Measurements from ENCODE around the gene CLINT1. TPM values are rescaled to one million over a fixed set of nuclear protein-coding genes. Genes with fewer than 3 reads are reported as not detected.

Gene CLINT1
- total RNA-seq, 1 donor from 2014 or later = 85.2 TPM

DNA sequence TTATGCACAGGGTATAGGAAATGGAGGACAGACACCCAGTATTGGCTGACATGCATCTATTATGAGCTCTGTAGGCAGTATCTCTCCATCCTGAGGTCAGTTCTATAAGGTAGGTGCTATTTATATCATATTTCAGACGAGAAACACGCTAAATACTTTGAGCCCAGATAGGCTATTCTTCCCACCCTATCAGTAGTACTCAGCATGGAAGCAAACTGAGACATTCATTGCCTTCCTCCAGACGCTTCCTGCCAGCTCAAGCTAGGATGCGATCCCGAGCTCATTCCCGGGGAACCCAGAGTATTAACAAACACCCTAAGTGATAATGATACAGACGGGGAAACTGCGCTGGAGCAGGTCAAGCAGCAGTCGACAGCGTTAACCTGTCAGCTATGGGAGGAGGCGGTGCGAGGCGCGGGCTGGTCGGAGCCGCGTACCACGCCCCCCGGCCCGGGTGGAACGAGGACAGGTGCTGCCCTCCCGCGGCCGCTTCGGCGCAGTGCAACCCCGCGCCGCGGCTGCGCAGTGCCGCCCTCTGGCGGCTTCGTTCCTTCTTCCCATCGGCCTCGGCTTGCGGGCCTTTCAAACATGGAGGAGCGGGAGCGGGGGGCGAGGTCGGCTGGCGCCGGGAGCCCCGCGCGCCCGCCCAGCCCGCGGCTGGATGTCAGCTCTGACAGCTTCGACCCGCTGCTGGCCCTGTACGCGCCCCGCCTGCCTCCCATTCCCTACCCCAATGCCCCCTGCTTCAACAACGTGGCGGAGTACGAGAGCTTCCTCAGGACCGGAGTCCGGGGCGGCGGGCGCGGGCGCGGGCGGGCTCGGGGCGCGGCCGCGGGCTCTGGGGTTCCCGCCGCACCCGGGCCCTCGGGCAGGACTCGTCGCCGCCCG is 115.5 kb downstream of the CLINT1 start, which contains the start of gene LSM11:
Gene LSM11 (plus strand): TSS at position 550 of the 888 bp plus-strand sequence. CDS start 39 bp downstream, at position 589.
- TF ChIP-seq, protein P1, sequence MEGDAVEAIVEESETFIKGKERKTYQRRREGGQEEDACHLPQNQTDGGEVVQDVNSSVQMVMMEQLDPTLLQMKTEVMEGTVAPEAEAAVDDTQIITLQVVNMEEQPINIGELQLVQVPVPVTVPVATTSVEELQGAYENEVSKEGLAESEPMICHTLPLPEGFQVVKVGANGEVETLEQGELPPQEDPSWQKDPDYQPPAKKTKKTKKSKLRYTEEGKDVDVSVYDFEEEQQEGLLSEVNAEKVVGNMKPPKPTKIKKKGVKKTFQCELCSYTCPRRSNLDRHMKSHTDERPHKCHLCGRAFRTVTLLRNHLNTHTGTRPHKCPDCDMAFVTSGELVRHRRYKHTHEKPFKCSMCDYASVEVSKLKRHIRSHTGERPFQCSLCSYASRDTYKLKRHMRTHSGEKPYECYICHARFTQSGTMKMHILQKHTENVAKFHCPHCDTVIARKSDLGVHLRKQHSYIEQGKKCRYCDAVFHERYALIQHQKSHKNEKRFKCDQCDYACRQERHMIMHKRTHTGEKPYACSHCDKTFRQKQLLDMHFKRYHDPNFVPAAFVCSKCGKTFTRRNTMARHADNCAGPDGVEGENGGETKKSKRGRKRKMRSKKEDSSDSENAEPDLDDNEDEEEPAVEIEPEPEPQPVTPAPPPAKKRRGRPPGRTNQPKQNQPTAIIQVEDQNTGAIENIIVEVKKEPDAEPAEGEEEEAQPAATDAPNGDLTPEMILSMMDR (IDR thresholded peaks at IDR 0.05; ENCODE audit: insufficient read depth, low read length, poor library complexity, severe bottlenecking) = peak; percentile 69

DNA sequence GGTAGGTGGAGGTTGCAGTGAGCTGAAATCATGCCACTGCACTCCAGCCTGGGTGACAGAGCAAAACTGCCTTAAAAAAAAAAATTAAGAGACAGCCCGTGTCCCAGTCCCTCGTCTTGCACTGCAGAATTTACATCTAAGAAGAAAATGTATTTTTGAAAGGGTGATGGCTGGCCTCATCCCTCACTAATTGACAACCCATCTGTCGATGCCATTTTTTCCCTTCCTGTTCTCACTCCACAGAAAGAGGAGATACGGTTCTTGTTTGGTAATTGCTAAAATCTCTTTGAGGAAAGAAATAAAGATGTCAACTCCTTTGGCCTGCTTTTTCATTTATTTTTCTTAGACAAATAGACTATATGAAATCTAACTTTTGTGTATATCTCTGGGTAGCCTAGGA is 117.8 kb downstream of the CLINT1 start:
- TF ChIP-seq, protein P1 (IDR thresholded peaks at IDR 0.05; ENCODE audit: insufficient read depth, low read length, poor library complexity, severe bottlenecking) = no peak
- Histone ChIP-seq H3K36me3 (ENCODE audit: control insufficient read depth, insufficient read depth, low read length) (no peaks in the 10 kb centered on the region), H3K27me3 (ENCODE audit: control insufficient read depth, insufficient read depth, low read length) (no peaks in the 10 kb centered on the region), H3K4me3 (ENCODE audit: low read depth, low read length) (no peak overlapping the region)
- DNase-seq (ENCODE audit: low read depth) = no peak

More for the DNA sequence above, 115.5 kb downstream of the CLINT1 start, which contains the start of gene LSM11:
- Histone ChIP-seq H3K27me3 (ENCODE audit: control insufficient read depth, insufficient read depth, low read length) (no peaks in the 10 kb centered on the region), H3K36me3 (ENCODE audit: control insufficient read depth, insufficient read depth, low read length) (no peaks in the 10 kb centered on the region), H3K4me3 (ENCODE audit: low read depth, low read length) (peak within 1 kb of the TSS; percentile 79)
- DNase-seq (ENCODE audit: low read depth) = peak; percentile 47

DNA sequence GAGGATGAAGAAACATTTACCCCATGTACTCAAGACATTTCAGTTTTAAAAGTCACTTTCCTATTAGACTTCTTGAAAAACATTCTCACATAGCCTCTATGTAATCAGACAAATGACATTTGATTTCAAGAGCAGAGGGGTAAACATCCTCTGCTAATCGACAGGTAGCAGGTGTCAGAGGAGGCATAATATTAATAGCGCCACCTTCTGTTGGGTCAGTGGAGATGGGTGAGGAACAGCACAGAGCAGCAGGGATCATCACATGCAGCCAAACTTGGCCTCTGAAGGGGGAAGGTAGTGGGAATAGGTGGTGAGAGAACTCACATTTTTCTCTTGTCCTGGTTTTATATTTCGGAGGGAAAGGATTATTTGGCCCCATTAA is 118.7 kb downstream of the CLINT1 start:
- Histone ChIP-seq H3K36me3 (ENCODE audit: control insufficient read depth, insufficient read depth, low read length) (no peaks in the 10 kb centered on the region), H3K4me3 (ENCODE audit: low read depth, low read length) (no peak overlapping the region), H3K27me3 (ENCODE audit: control insufficient read depth, insufficient read depth, low read length) (no peaks in the 10 kb centered on the region)
- TF ChIP-seq, protein P1 (IDR thresholded peaks at IDR 0.05; ENCODE audit: insufficient read depth, low read length, poor library complexity, severe bottlenecking) = peak; percentile 56
- no peak for DNase-seq (ENCODE audit: low read depth)

DNA sequence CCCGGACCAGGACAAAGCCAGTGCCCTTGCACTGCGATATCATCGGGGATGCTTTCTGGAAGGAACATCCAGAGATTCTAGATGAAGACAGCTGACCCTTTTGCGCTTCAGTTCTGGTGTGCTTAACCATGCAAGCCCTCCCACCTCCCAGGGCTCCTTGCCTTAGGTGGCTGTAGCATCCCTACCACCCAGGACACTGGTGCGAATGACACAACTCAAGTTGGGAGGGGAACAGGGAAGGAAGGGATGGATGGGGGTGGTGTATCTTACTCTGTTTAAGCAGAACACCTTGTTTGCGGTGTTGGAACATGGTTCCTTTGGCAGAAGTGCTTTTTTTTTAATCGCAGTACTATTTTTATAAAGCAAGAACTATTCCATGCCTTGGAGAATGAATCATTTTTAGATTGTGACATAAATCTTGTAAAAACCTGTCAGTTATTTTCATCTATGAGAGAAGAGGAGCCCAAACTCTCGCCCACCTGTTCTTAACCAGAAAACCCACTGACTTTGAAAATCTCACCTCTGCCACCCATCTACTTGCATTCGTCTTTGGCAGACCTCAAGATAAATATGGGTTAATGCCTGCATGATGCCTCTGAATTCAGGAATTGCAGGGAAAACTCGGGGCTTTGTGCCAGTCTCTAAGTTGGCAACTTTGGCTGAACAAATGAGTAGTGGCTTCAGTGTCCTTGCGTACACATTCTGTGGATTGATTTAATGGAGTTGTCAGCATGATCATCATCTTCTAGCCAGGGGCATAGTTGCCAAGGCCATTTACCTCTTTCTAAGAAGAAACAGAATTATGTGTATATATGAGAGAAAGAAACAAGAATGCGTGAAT is 119.3 kb downstream of the CLINT1 start:
- Histone ChIP-seq H3K4me3 (ENCODE audit: low read depth, low read length) (no peak overlapping the region), H3K36me3 (ENCODE audit: control insufficient read depth, insufficient read depth, low read length) (no peaks in the 10 kb centered on the region), H3K27me3 (ENCODE audit: control insufficient read depth, insufficient read depth, low read length) (no peaks in the 10 kb centered on the region)
- TF ChIP-seq, protein P1 (IDR thresholded peaks at IDR 0.05; ENCODE audit: insufficient read depth, low read length, poor library complexity, severe bottlenecking) = no peak
- DNase-seq (ENCODE audit: low read depth) = no peak

- DNase-seq (ENCODE audit: low read depth) = no peak
- no peak overlapping the region for H3K4me3 ChIP-seq (ENCODE audit: low read depth, low read length)
- TF ChIP-seq, protein P1 (IDR thresholded peaks at IDR 0.05; ENCODE audit: insufficient read depth, low read length, poor library complexity, severe bottlenecking) = no peak
- H3K36me3 ChIP-seq (ENCODE audit: control insufficient read depth, insufficient read depth, low read length) = no peaks in the 10 kb centered on the region
- H3K27me3 ChIP-seq (ENCODE audit: control insufficient read depth, insufficient read depth, low read length) = no peaks in the 10 kb centered on the region
Measured at GRCh38 chr5:157735991-157736390, 123.0 kb downstream of the CLINT1 start.

Other genes starting within 250 kb of the CLINT1 start
- 0.08 TPM in 1 of 2 replicates, not detected in the other for gene SOX30, start 206.7 kb downstream of the CLINT1 start, total RNA-seq
- not detected in 2 replicates for gene C5orf52, start 187.6 kb downstream of the CLINT1 start, total RNA-seq
- 17.9 and 18.6 TPM in 2 replicates for gene THG1L, start 127.7 kb downstream of the CLINT1 start, total RNA-seq
- gene LSM11, start 115.4 kb downstream of the CLINT1 start, total RNA-seq = 3.1 and 3.9 TPM in 2 replicates